PC-9 (cell line): ENCODE data around the gene MLH1. TPM values are rescaled to one million over a fixed set of nuclear protein-coding genes. Genes with fewer than 3 reads are reported as not detected.

Experiments used
- BruUV-seq: library from RNA; stranded (reverse); fragments of 400-500 nt; replicated peaks from 2 replicates; lab custom pipeline; 2021; lab: Mats Ljungman, UMichigan
- CTCF ChIA-PET: fragments of 300-600 bp; sonication (Branson Sonifier 250); formaldehyde crosslinking; loops from one replicate; lab custom pipeline; 2022; ENCODE audit warnings: antibody characterized with exemption; lab: Charles Lee
- POLR2A ChIA-PET: fragments of 300-600 bp; sonication (Branson Sonifier 250); formaldehyde crosslinking; loops from one replicate; lab custom pipeline; 2022; ENCODE audit warnings: antibody characterized with exemption; ENCODE audit not compliant: unreplicated experiment; lab: Charles Lee
- DNase-seq, 2 experiments: peaks; one replicate each; pipeline versions ENCODE4 v3.0.0 to v3.0.0-alpha.2; 2015 to 2022; ENCODE audit warnings: mixed read lengths in 1 of 2
- H2AFZ ChIP-seq: fragments of 200-600 bp; sonication (generic); 2 replicates; pipeline ENCODE4 v1.8.1; 2017; ENCODE audit warnings: antibody characterized with exemption
- H3F3A ChIP-seq: fragments of 200-600 bp; sonication (generic); 2 replicates; pipeline ENCODE4 v1.8.1; 2017; ENCODE audit warnings: antibody characterized with exemption, mild to moderate bottlenecking, low read depth; ENCODE audit not compliant: insufficient read depth
- H3K27ac ChIP-seq: fragments of 200-600 bp; sonication (generic); 2 replicates; pipeline ENCODE4 v1.6.1; 2016; ENCODE audit warnings: mixed run types
- H3K27me3 ChIP-seq: fragments of 200-600 bp; sonication (generic); 2 replicates; pipeline ENCODE4 v1.6.1; 2016; ENCODE audit warnings: low read depth, mixed run types; ENCODE audit not compliant: insufficient read depth
- H3K36me3 ChIP-seq: fragments of 200-600 bp; sonication (generic); 2 replicates; pipeline ENCODE4 v1.6.1; 2016; ENCODE audit warnings: low read depth, mixed run types
- H3K4me1 ChIP-seq: fragments of 200-600 bp; sonication (generic); replicated peaks from 2 replicates; pipeline ENCODE4 v1.6.1; 2016; ENCODE audit warnings: mixed run types; ENCODE audit not compliant: insufficient read depth
- H3K4me2 ChIP-seq: fragments of 200-600 bp; sonication (generic); 2 replicates; pipeline ENCODE4 v1.6.1; 2017; ENCODE audit warnings: mixed run types
- H3K4me3 ChIP-seq: fragments of 200-600 bp; sonication (generic); 2 replicates; pipeline ENCODE4 v1.6.1; 2016; ENCODE audit warnings: mixed run types
- H3K79me2 ChIP-seq: fragments of 200-600 bp; sonication (generic); 2 replicates; pipeline ENCODE4 v1.6.1; 2017; ENCODE audit warnings: low read depth, mixed run types
- H3K9me2 ChIP-seq: fragments of 200-600 bp; sonication (generic); 2 replicates; pipeline ENCODE4 v1.8.1; 2017; ENCODE audit warnings: mild to moderate bottlenecking; ENCODE audit not compliant: insufficient read depth
- H3K9me3 ChIP-seq: fragments of 200-600 bp; sonication (generic); 2 replicates; pipeline ENCODE4 v1.8.1; 2016; ENCODE audit warnings: low read depth; ENCODE audit not compliant: insufficient read depth
- H4K20me1 ChIP-seq: fragments of 200-600 bp; sonication (generic); 2 replicates; pipeline ENCODE4 v1.8.1; 2017; ENCODE audit not compliant: insufficient read depth
- CTCF ChIP-seq: fragments of 200-600 bp; sonication (generic); conservative IDR thresholded peaks from 2 replicates; pipeline ENCODE4 v1.6.1; 2017; ENCODE audit warnings: mixed run types, antibody characterized with exemption, mild to moderate bottlenecking, moderate library complexity
- EZH2 ChIP-seq: fragments of 200-600 bp; sonication (generic); IDR thresholded peaks from 2 replicates; pipeline ENCODE4 v1.8.0; 2017; ENCODE audit warnings: antibody characterized with exemption, low read depth
- intact Hi-C: fragments of 100-400 bp; cut with micrococcal nuclease; formaldehyde crosslinking; loops from one replicate; pipeline ENCODE4 v1.10.0; 2022; ENCODE audit not compliant: unreplicated experiment
- total RNA-seq: library from RNA; stranded (reverse); gene quantifications from 2 replicates; pipeline ENCODE4 v1.2.3, GENCODE V29; 2021

The MLH1 gene
- total RNA-seq, 1 experiment from 2014 or later, result 30.9 TPM

DNA sequence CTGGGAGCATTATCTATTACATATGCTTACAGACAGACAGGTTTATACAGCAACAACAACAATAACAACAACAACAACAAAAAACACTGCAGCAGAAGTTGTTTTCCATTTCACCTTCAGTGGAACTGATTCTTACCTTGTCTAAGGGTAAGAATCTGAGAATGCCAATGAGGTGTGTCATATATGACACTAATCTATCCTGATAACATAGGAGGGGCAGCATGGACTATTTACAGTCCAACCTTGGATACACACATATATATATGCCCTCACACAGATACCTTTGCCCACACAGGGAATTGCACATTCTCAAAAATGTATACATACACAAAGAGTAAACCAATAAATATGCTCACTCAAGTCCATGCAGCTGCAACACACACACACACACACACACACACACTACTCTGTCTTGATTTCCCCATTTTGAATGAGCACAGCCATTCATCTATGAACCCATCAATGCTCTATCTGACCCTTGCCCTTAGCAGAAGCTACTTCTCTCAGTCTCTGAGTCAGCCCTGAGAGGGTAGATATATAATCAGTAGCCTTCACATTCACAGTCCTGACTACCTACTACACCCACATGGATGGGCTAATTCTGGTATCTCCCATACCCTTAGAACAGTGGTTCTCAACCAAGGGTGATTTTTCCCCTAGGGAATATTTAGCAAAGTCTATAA is 38.7 kb upstream of the MLH1 start:
- no peak overlapping the region for H3K4me2 ChIP-seq
- H4K20me1 ChIP-seq, result no peaks in the 10 kb centered on the region
- ChIA-PET POLR2A (interaction anchor here (0.6 kb wide), 1 partner anchor 518 kb away, joined by 4 read pairs; no protein-coding TSS in a partner anchor), CTCF (interaction anchor here (0.6 kb wide), 1 partner anchor 37 kb away, joined by 6 read pairs; no protein-coding TSS in a partner anchor)
- H3K9me3 ChIP-seq, result no peaks in the 10 kb centered on the region
- H3K79me2 ChIP-seq, result no peaks in the 10 kb centered on the region
- intact Hi-C loops, result loop anchor here (10.0 kb wide), 1 partner anchor 990 kb away; no protein-coding TSS in a partner anchor
- H2AFZ ChIP-seq, result no peak overlapping the region
- no peak for DNase-seq
- H3K36me3 ChIP-seq, result no peaks in the 10 kb centered on the region
- no peak overlapping the region for H3K27ac ChIP-seq
- TF ChIP-seq EZH2, result no peak
- no peak for TF ChIP-seq CTCF
- H3F3A ChIP-seq, result no peaks in the 10 kb centered on the region
- no peaks in the 10 kb centered on the region for H3K27me3 ChIP-seq
- H3K4me1 ChIP-seq, result no peaks in the 10 kb centered on the region
- no TSS peak for BruUV-seq
- no peak overlapping the region for H3K4me3 ChIP-seq
- H3K9me2 ChIP-seq, result no peaks in the 10 kb centered on the region

GRCh38 chr3:36956155-36956554 is 37.2 kb upstream of the MLH1 start:
- Histone ChIP-seq H3K4me3 (no peak overlapping the region), H3K9me2 (no peaks in the 10 kb centered on the region), H3K9me3 (no peaks in the 10 kb centered on the region), H3K4me1 (no peaks in the 10 kb centered on the region), H4K20me1 (no peaks in the 10 kb centered on the region), H3F3A (no peaks in the 10 kb centered on the region), H2AFZ (no peak overlapping the region), H3K4me2 (no peak overlapping the region), H3K27me3 (no peaks in the 10 kb centered on the region), H3K36me3 (no peaks in the 10 kb centered on the region), H3K79me2 (no peaks in the 10 kb centered on the region), H3K27ac (no peak overlapping the region)
- intact Hi-C loops, result loop anchor here (10.0 kb wide), 1 partner anchor 991 kb away; no protein-coding TSS in a partner anchor
- BruUV-seq, result no TSS peak
- TF ChIP-seq CTCF (no peak), EZH2 (no peak)
- ChIA-PET CTCF (no interaction called here), POLR2A (no interaction called here)
- DNase-seq, result no peak

GRCh38 chr3:36957063-36957462 is 36.3 kb upstream of the MLH1 start:
- H4K20me1 ChIP-seq, result no peaks in the 10 kb centered on the region
- ChIA-PET CTCF (no interaction called here), POLR2A (no interaction called here)
- no peak overlapping the region for H3K27ac ChIP-seq
- no peaks in the 10 kb centered on the region for H3K9me2 ChIP-seq
- TF ChIP-seq CTCF, result no peak
- DNase-seq, result no peak
- no peaks in the 10 kb centered on the region for H3K4me1 ChIP-seq
- no TSS peak for BruUV-seq
- no peaks in the 10 kb centered on the region for H3K27me3 ChIP-seq
- H3K4me3 ChIP-seq, result no peak overlapping the region
- intact Hi-C loops, result loop anchor here (10.0 kb wide), 1 partner anchor 992 kb away; no protein-coding TSS in a partner anchor
- no peaks in the 10 kb centered on the region for H3K9me3 ChIP-seq
- H3K4me2 ChIP-seq, result no peak overlapping the region
- H2AFZ ChIP-seq, result no peak overlapping the region
- no peaks in the 10 kb centered on the region for H3K36me3 ChIP-seq
- no peaks in the 10 kb centered on the region for H3F3A ChIP-seq
- H3K79me2 ChIP-seq, result no peaks in the 10 kb centered on the region
